GM12801 (cell line): Measurements from ENCODE around the gene SERPINI1.

ENCODE experiments used
- CTCF ChIP-seq: IDR thresholded peaks from one replicate; pipeline ENCODE4 v1.5.1; 2011; ENCODE audit warnings: control low read depth; ENCODE audit not compliant: insufficient read length; ENCODE audit errors: extremely low read depth

SERPINI1 gene

GRCh38 chr3:167734498-167735232 lies 856 bp upstream of the SERPINI1 start, which contains the start of gene PDCD10:
Gene PDCD10 (minus strand): TSS chr3:167734892. CDS start chr3:167720157, 14,735 bp downstream.
- no peak for TF ChIP-seq CTCF

- TF ChIP-seq CTCF: no peak
These were observed 805 bp downstream of the SERPINI1 start for GRCh38 chr3:167736264-167736787.

- TF ChIP-seq CTCF: no peak
These were observed 1.5 kb downstream of the SERPINI1 start for GRCh38 chr3:167736997-167737396.

GRCh38 chr3:167738037-167738436 lies 2.5 kb downstream of the SERPINI1 start:
- no peak for TF ChIP-seq CTCF

- no peak for TF ChIP-seq CTCF
These were observed 3.8 kb downstream of the SERPINI1 start for GRCh38 chr3:167739190-167739810.

- TF ChIP-seq CTCF: no peak
These were observed 5.6 kb downstream of the SERPINI1 start for GRCh38 chr3:167740961-167741587.

- no peak for TF ChIP-seq CTCF
These were observed 6.8 kb downstream of the SERPINI1 start for GRCh38 chr3:167742338-167742737.
